HEK293 (cell line): ENCODE results near the gene WASHC3.

Source experiments
- CTCF ChIA-PET: fragments of 350-600 bp; formaldehyde crosslinking; extraction: SDS; loops from one replicate; lab custom pipeline; 2021; ENCODE audit warnings: antibody characterized with exemption; lab: Yijun Ruan, JAX
- POLR2A ChIA-PET: fragments of 300-600 bp; formaldehyde crosslinking; extraction: SDS; loops from one replicate; lab custom pipeline; 2020; ENCODE audit warnings: antibody characterized with exemption, inconsistent platforms; lab: Yijun Ruan, JAX
- H3K27ac ChIP-seq: fragments of 200-500 bp; sonication (Bioruptor generic); 2 replicates; pipeline ENCODE4 v1.5.1; 2014; ENCODE audit warnings: low read depth, low read length, control low read depth, inconsistent platforms; ENCODE audit errors: extremely low read depth
- H3K36me3 ChIP-seq, 2 experiments: fragments of 200-500 bp in 1 of 2; sonication (Bioruptor generic) in 1 of 2; 1 replicate in 1 of 2; 2 replicates in 1 of 2; pipeline ENCODE4 v1.5.1; 2014 to 2017; ENCODE audit warnings: inconsistent platforms in 2 of 2, low read length in 2 of 2; ENCODE audit not compliant: control insufficient read depth in 2 of 2, insufficient read depth in 1 of 2
- H3K4me1 ChIP-seq: fragments of 200-500 bp; sonication (Bioruptor generic); 2 replicates; pipeline ENCODE4 v1.5.1; 2014; ENCODE audit warnings: mild to moderate bottlenecking, low read length, inconsistent platforms; ENCODE audit not compliant: control insufficient read depth, insufficient read depth
- H3K4me3 ChIP-seq: 2 replicates; pipeline ENCODE4 v1.5.1; 2011; ENCODE audit warnings: low read depth, mild to moderate bottlenecking, control low read depth, low read length, moderate library complexity
- H3K9me3 ChIP-seq: fragments of 200-500 bp; sonication (Bioruptor generic); 2 replicates; pipeline ENCODE4 v1.5.1; 2014; ENCODE audit warnings: low read depth, low read length, inconsistent platforms; ENCODE audit not compliant: control insufficient read depth, insufficient read depth
- MZF1 ChIP-seq: fragments of 450-650 bp; formaldehyde crosslinking; IDR thresholded peaks from 2 replicates; pipeline ENCODE4 v1.5.1; 2017; ENCODE audit warnings: missing biosample characterization, missing genetic modification characterization, borderline replicate concordance
- PRDM10 ChIP-seq: fragments of 450-650 bp; formaldehyde crosslinking; IDR thresholded peaks from 2 replicates; pipeline ENCODE4 v1.5.1; 2016; ENCODE audit warnings: missing biosample characterization, missing genetic modification characterization
- SCRT2 ChIP-seq: fragments of 450-650 bp; formaldehyde crosslinking; IDR thresholded peaks from 2 replicates; pipeline ENCODE4 v1.5.1; 2016; ENCODE audit warnings: missing biosample characterization, missing genetic modification characterization
- SP2 ChIP-seq: fragments of 450-650 bp; formaldehyde crosslinking; IDR thresholded peaks from 2 replicates; pipeline ENCODE4 v1.5.1; 2016; ENCODE audit warnings: missing biosample characterization, missing genetic modification characterization
- YY1 ChIP-seq: fragments of 450-650 bp; formaldehyde crosslinking; IDR thresholded peaks from 2 replicates; pipeline ENCODE4 v1.5.1; 2018; ENCODE audit warnings: missing biosample characterization, missing genetic modification characterization
- ZEB2 ChIP-seq: fragments of 450-650 bp; formaldehyde crosslinking; IDR thresholded peaks from 2 replicates; pipeline ENCODE4 v1.5.1; 2016; ENCODE audit warnings: missing biosample characterization, missing genetic modification characterization
- ZFP3 ChIP-seq: fragments of 450-650 bp; formaldehyde crosslinking; IDR thresholded peaks from 2 replicates; pipeline ENCODE4 v1.5.1; 2016; ENCODE audit warnings: low read depth, missing biosample characterization, missing genetic modification characterization
- ZFP69B ChIP-seq: fragments of 450-650 bp; formaldehyde crosslinking; IDR thresholded peaks from 2 replicates; pipeline ENCODE4 v1.5.1; 2016; ENCODE audit warnings: missing biosample characterization, missing genetic modification characterization
- ZNF10 ChIP-seq: fragments of 450-650 bp; formaldehyde crosslinking; IDR thresholded peaks from 2 replicates; pipeline ENCODE4 v1.5.1; 2017; ENCODE audit warnings: missing biosample characterization, missing genetic modification characterization
- ZNF184 ChIP-seq: fragments of 450-650 bp; IDR thresholded peaks from 2 replicates; pipeline ENCODE4 v1.5.1; 2018; ENCODE audit warnings: missing biosample characterization, mild to moderate bottlenecking, missing genetic modification characterization
- ZNF37A ChIP-seq: fragments of 450-650 bp; IDR thresholded peaks from 2 replicates; pipeline ENCODE4 v1.5.1; 2018; ENCODE audit warnings: missing biosample characterization, missing genetic modification characterization
- ZNF624 ChIP-seq: fragments of 450-650 bp; formaldehyde crosslinking; IDR thresholded peaks from 2 replicates; pipeline ENCODE4 v1.5.1; 2017; ENCODE audit warnings: missing biosample characterization, missing genetic modification characterization
- ZNF626 ChIP-seq: fragments of 450-650 bp; sonication (Bioruptor Pico); formaldehyde crosslinking; IDR thresholded peaks from 2 replicates; pipeline ENCODE4 v1.5.1; 2018; ENCODE audit warnings: missing biosample characterization, missing genetic modification characterization, inconsistent platforms

Gene WASHC3

GRCh38 chr12:102063069-102063468, 1.3 kb upstream of the WASHC3 start:
- Histone ChIP-seq H3K27ac (no peak overlapping the region), H3K4me1 (peaks cover 3% of the 10 kb centered on the region; the same call in 1 of the 2 replicates), H3K4me3 (no peak overlapping the region), H3K36me3 (no peaks in the 10 kb centered on the region), H3K9me3 (no peaks in the 10 kb centered on the region)
- TF ChIP-seq SP2, result peak; percentile 67
- no peak for TF ChIP-seq YY1 (tag by site-specific recombination)
- ChIA-PET POLR2A (no interaction called here), CTCF (interaction anchor here (1.2 kb wide), 1 partner anchor 32 kb away, joined by 4 read pairs; no protein-coding TSS in a partner anchor)

DNA sequence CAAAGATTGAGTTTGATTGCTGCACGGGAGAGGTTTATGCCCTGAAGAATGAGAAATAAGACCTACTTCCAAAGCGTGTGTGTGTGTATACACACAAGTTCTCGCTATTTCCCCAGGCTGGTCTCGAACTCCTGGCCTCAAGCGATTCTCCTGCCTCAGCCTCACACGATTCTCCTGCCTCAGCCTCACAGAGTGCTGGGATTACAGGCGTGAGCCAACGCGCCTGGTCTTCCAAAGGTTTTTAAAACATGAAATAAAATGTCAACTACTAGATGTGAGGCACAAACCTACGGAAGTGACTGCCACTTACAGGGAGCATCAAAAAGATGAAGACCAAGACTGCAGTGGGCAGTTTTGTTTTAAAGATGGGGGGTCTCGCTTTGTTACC, 622 bp upstream of the WASHC3 start:
- Histone ChIP-seq H3K4me3 (no peak overlapping the region), H3K27ac (no peak overlapping the region), H3K4me1 (no peaks in the 10 kb centered on the region), H3K36me3 (no peaks in the 10 kb centered on the region), H3K9me3 (no peaks in the 10 kb centered on the region)
- TF ChIP-seq ZNF624 (tag by site-specific recombination) (no peak), ZNF37A (tag by site-specific recombination) (no peak), MZF1 (no peak), ZNF184 (tag by site-specific recombination) (no peak), ZNF626 (tag by site-specific recombination) (no peak), ZNF10 (no peak), ZFP69B (no peak)
- POLR2A ChIA-PET, result interaction anchor here (1.1 kb wide), 1 partner anchor 10 kb away, joined by 4 read pairs; no protein-coding TSS in a partner anchor
- CTCF ChIA-PET, result no interaction called here

- ChIA-PET CTCF (interaction anchor here (0.6 kb wide), 1 partner anchor 1357 kb away, joined by 4 read pairs; no protein-coding TSS in a partner anchor), POLR2A (interaction anchor here (1.1 kb wide), 1 partner anchor 9 kb away, joined by 4 read pairs; no protein-coding TSS in a partner anchor)
- H3K36me3 ChIP-seq, result peaks cover 3 to 11% of the 10 kb centered on the region in 2 experiments; a peak in 2 of 3 replicates
- peak overlapping the region; percentile 81 for H3K4me3 ChIP-seq
- no peaks in the 10 kb centered on the region for H3K9me3 ChIP-seq
- TF ChIP-seq ZFP3 (tag by site-specific recombination) (no peak), PRDM10 (tag by site-specific recombination) (peak; percentile 70)
- H3K27ac ChIP-seq, result no peak overlapping the region; the same call in 1 of the 2 replicates
- no peaks in the 10 kb centered on the region for H3K4me1 ChIP-seq
Measured at GRCh38 chr12:102061096-102061559, 663 bp downstream of the WASHC3 start.

DNA sequence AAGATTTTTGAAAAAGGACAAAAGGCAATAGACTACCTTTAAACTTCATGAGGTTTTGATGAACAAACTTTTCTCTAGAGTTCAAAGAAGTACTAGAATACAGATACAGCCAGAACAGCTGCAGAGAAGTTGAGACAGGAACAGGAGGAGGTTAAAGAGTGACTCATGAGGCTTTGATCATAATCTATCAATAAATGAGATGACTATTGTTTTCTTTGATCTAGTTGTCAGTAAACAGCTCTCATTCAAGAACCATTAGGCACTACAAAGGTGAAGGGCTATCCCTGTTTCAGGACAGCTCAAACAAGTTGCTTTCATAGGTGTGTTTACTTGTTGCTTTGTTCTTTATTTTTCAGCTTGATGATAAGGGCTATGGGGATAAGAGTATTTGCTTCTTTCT, 2.4 kb downstream of the WASHC3 start:
- Histone ChIP-seq H3K27ac (no peak overlapping the region), H3K4me1 (no peaks in the 10 kb centered on the region), H3K9me3 (no peaks in the 10 kb centered on the region), H3K36me3 (peaks cover 3 to 20% of the 10 kb centered on the region in 2 experiments; a peak in 2 of 3 replicates), H3K4me3 (no peak overlapping the region)
- TF ChIP-seq SCRT2 (tag by site-specific recombination) (peak; percentile 50; the same call in 1 of the 2 replicates), ZEB2 (tag by site-specific recombination) (no peak)
- ChIA-PET CTCF (no interaction called here), POLR2A (no interaction called here)
